CD1c-positive myeloid dendritic cell (primary cell): ENCODE measurements around the gene ANXA9.

Experiments used
- DNase-seq: peaks from one replicate; pipeline ENCODE4 v3.0.0-alpha.2; 2016; ENCODE audit errors: extremely low spot score

Gene ANXA9, protein sequence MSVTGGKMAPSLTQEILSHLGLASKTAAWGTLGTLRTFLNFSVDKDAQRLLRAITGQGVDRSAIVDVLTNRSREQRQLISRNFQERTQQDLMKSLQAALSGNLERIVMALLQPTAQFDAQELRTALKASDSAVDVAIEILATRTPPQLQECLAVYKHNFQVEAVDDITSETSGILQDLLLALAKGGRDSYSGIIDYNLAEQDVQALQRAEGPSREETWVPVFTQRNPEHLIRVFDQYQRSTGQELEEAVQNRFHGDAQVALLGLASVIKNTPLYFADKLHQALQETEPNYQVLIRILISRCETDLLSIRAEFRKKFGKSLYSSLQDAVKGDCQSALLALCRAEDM

DNA sequence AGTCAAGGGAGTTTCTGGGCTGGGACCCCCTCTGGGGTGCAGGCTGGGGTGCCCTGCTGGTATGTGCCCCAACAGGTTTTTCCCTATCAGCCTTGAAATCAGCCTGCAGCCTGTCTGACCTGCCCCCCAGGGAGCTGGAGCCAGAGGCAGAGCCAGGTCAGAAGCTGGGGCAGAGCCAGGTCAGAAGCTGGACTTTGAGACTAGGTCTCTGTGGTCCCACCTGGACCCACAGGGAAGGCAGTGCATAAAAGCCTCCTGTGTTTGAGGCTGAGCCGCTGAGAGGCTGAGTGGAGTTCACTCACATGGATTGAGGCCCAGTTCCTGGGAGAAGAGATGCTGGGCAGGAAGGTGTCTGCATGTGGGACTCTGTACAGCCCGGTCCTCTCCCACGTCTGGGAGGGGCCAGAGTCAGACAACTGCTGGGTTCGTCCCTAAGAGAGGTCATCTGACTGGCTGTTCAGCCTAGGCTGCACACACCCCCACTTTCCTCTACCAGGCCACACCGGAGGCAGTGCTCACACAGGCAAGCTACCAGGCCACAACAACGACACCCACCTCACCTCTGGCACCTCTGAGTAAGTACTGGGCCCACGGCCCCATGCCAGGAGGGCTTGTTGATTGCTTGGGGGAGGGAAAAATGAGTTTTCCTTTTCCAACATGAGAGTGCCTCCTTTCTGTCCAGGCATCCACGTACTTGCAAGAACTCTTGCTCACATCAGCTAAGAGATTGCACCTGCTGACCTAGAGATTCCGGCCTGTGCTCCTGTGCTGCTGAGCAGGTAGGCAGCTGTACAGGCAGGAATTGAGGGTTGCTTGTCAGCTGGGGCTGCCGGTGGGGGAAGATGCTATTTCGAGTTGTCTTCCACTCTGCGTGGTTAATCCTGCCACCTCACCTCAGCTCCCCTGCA is at the start of gene ANXA9:
Gene ANXA9, plus strand, starts transcription at position 488 of the 908 bp plus-strand sequence. CDS start 814 bp downstream, outside the sequence.
- no peak for DNase-seq

DNA sequence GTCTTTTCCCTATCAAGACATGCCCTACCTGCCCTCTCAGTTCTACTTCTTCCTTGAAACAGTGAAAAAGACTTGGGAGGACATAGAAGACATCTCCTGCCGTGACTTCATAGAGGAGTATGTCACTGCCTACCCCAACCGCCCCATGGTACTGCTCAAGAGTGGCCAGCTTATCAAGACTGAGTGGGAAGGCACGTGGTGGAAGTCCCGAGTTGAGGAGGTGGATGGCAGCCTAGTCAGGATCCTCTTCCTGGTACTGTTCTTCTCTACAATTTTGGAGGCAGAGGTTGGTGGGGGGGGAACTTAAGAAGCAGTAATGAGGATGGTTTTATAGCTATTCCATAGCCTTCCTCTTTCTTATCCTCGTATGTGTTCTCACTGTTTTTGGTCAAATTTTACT is 37.2 kb upstream of the ANXA9 start:
- DNase-seq = no peak

DNA sequence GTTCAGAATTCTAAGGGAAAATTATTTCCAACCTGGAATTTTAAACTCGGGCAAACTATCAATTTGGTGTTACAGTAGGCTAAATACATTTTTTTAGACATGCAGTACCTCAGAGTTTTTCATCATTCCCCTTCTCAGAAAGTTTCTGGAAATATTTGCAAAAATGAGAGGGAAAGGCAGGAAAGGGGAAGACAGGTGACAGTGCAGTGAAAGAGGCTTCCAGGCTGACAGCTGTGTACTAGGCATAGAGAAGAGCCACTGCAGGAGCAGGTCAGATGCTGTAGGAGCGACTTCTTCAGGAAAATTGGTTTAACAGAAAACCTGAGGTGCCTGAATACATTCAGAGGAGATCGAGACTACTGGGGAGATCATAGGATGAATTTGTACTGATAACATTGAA is 27.4 kb upstream of the ANXA9 start:
- no peak for DNase-seq

DNA sequence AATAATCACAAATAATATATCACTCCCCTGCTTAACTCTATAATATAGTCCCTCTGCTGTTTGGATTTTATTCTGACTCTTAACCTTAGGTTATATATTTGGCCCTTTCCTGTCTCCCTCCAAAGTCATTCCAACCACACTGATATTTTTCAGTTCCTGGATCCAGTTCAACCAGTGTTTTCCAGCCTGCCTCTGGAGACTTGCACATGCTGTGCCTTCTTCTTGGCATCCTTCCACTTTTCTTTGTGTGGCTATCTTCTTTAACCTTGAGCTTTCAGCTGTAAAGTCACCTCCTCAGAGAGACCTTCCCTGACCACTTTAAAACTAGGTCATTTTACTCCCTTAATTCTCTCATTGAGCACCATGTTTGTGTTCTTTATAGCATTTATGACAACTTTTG is 26.8 kb upstream of the ANXA9 start:
- DNase-seq = no peak

DNA sequence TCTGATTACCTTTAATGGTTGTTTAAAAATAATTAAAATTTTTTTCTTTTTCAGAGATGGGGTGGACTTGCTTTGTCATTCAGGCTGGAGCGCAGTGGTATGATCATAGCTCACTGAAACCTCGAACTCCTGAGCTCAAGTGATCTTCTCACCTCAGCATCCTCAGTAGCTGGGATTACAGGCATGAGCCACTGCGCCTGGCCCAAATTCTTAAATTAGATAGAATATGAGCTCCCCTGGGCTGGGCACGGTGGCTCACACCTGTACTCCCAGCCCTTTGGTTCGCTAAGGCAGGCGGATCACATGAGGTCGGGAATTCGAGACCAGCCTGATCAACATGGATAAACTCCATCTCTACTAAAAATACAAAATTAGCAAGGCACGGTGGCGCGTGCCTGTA is 24.4 kb upstream of the ANXA9 start:
- no peak for DNase-seq

DNA sequence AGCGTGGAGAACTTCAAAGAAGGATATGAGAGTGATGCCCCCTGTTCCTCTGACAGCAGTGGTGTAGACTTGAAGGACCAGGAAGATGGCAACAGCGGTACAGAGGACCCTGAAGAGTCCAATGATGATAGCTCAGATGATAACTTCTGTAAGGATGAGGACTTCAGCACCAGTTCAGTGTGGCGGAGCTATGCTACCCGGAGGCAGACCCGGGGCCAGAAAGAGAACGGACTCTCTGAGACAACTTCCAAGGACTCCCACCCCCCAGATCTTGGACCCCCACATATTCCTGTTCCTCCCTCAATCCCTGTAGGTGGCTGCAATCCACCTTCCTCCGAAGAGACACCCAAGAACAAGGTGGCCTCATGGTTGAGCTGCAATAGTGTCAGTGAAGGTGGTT is 21.4 kb upstream of the ANXA9 start:
- no peak for DNase-seq

DNA sequence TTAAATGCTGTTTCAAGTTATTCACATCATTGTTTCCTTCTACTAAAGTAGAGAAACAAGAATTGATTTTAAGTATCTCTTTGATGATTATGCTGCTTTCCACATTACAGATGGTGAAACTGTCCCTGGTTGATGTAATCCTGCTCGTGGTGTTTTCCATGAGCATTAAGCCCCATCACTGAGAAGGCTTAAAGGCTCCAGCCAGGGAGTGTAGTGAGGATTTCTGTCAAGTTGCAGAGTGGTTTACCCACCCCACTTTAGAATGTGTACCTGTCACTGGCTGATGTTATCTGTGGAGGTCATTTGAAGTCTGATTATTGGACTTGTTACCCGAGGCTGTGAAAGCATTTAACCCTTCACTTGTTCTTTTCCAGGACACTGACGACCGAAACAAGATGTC is 20.3 kb upstream of the ANXA9 start:
- DNase-seq = no peak

DNA sequence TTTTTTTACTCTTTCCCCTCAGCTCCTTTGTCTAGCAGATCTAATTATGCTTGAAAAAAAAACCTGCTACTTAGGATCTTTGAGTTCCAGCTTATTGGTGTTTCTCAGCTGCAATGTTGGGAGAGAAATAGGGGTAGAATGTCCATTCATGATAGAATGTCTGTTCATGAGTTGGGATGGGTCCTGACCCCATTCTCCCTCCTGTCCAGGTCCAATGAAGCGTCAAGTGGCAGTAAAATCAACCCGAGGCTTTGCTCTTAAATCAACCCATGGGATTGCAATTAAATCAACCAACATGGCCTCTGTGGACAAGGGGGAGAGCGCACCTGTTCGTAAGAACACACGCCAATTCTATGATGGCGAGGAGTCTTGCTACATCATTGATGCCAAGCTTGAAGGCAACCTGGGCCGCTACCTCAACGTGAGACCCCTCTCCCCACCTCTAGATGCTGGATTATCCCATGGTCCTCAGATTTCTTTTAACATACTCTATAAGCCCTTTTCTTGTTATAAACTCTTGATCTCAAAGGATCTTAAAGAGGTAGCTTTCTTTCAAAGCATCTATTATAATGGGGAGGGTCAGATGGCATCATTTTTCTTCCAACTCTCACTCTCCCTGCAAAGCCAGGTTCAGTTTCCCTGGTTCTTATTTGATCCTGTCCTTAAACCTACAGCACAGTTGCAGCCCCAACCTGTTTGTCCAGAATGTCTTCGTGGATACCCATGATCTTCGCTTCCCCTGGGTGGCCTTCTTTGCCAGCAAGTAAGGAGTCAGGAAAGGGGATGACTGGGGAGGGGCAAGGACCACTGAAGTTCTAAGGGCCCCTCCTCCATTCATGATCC is 18.6 kb upstream of the ANXA9 start:
- DNase-seq = no peak

DNA sequence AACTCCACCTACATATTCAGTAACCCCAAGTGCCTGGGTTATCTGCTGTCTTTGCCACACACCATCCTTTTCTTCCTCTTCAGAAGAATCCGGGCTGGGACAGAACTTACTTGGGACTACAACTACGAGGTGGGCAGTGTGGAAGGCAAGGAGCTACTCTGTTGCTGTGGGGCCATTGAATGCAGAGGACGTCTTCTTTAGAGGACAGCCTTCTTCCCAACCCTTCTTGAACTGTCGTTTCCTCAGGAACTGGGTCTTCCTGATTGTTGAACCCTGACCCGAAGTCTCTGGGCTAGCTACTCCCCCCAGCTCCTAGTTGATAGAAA is 18.0 kb upstream of the ANXA9 start:
- no peak for DNase-seq

DNA sequence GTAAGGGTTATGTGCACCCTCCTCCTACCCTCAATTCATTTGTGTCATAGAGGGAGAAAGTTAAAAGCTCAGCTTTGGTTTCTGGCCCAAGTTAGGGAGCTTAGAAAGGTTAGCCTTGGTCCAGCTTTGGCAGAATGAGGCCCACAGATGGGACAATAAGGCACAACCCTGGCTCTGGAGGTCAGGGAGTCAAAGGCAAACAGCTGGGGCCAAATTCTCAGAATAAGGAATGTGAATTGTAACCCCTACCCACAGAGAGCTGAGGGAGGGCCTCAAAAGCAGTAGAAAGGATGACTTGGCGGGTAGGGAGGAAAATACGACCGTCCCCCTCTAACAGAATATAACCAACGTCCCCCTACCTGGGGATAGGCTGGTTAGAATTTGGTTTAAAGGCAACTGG is 16.5 kb upstream of the ANXA9 start:
- DNase-seq = no peak

DNA sequence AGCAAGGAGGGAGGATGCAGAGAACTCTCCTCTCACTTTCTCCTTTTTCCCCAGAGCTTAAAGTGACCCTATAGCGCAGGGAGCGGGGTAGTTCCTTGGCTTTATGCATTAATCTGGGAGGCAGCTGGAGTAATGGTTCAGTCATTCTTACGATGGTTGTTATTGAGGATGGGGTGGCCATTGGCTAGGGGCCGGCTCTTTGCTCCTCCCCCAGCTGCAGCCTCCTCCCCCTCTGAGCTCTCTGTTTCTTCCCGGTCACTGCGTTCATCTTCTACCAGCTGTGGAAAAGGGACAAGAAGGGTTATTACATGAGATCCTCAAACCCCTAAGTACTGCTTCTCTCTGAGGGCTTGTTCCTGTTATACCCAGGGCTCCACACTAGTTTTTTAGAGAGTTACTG is 16.1 kb upstream of the ANXA9 start:
- no peak for DNase-seq

DNA sequence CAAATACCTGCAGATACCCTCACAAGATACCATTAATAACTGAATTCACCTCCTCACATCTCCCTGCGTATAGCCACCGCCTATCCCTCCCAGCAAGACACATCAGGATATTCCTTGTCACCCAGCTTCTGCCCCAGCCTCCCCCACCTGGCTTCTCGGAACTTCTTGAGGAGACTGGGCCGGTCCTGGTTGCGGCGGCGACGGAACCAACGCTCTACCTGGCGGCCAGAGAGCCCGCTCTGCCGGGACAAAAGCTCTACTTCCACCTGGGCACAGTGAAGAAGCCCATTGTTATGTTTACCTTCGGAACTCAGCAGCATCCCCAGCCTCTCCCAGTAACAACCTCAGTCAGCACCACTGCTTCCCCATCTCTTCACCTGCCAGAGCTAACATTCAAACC is 14.2 kb upstream of the ANXA9 start:
- DNase-seq = no peak

DNA sequence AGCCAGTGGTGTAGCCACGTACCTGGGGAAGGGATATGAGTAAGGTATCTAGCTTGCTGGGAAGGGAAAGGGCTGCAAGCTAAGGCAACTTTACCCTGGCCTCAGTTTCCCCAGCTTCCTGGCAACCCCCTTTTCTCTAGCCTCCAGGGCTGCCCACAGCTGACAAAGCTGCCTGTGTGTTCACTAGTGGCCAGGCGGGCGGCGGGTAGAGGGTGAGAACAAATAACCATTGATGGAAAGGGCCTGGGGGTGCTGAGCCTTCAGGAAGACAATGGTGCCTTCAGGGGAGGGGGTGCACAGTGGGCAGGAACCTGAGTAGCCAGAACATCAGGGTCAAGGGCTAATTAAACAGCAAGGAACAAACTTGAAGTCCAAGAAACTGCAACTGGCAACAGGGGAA is 13.6 kb upstream of the ANXA9 start:
- DNase-seq = no peak

DNA sequence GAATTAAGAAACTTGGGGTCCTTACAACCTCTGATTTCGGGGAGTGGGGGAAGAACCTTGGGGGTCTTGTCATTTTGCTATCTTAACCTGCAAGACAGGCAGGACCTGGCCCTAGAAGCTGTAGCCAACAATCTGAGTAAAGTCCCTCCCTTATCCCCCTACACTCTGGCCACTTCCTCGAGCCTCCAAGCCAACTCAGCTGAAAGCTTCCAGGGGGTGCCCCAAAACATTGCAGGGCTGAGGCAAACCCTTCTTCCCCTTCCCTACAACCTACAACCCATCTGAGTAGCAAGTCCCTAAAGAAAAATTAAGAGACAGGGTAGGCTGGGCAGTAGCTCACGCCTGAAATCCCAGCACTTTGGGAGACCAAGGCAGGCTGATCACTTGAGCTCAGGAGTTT is 12.5 kb upstream of the ANXA9 start:
- DNase-seq = no peak

DNA sequence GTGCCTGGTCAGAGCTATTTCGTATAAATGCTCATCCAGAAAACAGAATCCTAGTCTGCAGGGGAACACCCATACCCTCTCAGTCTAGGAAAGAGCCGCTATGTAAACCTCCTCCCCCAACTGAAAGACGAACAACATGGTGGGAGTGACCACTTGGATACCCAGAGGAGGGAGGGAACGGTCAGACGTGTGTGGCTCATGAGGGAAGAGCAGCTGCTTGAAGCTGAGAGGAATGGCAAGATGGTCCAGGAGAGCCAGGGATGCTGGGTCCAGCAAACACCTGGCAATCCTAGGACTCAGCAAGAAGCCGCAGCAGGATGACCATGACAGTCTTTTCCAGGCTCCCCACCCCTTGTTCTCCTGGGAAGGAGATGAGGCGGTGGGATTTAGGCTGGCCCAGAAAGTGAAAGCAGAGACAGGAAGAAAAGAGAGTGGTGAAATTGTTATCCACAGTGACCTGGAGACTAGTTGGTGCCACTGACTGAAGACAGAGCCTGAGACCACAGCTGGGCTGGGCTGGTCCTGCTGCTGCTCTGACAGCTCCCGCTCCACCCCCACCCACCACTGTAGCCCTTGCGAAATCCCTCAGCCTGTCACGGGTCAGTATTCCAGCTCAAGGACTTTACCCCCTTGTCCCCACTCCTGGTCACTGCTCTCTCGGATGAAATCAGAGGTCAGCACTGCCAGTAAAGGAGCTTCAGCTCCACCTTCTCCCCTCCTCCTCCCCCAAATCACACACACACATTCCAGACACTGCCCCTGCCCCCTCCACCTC is 11.1 kb upstream of the ANXA9 start:
- DNase-seq = peak; percentile 19

DNA sequence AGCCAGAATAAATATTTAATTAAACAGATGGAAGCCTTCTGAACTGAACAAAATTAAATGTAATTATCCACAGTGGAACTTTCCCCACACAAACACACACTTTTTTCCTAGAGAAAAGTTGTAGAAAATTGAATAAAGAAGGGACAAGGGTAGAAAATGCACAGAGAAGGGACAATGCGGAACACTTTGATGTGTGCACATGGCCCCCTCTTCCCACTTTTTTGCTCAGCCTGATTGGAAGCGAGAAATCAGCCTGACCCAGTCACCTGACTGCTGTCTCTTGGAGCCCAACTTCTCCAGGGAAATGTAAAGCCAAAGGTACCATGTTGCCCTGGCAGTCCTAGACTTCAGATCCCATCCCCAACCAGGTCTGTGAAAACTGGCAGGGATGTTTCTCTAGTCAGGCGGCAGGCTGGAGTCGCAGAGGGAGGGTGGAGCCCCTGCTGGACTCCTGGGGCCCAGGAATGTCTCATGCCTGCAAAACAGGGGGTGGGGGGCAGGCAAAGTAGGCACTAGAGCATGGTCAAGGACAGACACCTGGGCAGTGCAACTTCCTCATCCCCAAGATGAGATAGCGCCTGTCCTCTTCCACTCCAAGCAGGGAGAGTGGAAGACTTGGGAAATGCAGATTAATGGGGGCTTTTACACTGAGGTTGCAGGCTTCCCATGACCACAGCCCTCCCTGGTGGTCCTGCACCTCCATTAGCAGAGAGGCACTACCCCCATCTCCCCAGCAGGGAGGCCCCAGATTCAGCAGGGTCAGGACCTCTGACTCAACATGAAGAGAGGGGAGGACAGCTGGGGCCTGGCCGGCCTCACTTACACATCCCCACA is 10.3 kb upstream of the ANXA9 start:
- no peak for DNase-seq

DNA sequence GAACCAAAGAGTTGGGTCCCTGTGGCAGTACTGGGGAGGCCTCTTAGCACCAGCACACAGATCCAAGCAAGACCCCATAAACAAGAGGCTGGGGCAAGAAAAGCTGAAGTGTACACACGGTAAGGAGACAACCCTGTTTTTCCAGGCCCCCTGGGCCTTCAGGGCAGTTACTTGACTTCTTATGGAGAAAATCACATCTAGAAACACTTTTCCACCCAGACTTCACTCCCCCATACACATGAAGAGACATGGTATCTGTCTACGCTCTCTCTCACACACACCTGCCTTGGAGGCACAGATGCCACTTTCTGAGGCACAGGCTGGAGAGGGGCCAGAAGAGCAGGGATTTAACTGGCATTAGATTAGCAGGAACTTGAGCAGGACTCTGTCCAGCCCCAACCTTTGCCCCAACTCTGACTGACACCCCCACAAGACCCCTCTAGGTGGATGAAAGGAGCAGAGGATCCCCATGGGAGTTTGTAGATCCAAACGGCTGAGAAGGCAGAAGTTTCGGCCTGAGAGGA is 9.6 kb upstream of the ANXA9 start:
- no peak for DNase-seq

DNA sequence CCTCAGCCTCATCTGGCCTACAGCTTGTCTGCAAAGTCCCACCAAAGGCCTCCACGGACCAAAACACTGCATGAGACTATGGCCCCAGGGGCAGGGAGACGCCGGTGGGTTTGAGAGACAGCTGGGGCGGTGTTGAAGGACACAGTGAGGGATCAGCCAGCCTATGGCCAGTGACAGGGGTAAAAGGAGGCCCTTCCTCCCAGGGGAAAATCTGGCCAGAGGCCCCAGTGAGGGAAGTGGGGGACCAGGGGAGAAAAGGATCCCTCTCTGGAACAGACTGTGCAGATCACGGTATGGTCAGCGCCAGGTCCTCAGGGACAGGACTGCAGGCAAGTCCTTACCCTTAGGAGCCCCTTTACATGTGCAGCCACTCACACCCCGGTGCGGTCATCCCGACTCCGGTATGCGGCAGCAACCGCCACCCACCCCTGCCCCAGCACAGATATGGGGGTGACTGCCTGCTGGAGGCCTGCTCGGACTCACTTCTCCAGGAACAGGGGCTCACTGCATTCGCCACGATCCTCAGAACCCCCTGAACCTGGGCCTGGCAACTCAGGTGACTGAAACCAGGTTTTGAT is 8.7 kb upstream of the ANXA9 start:
- DNase-seq = no peak

DNA sequence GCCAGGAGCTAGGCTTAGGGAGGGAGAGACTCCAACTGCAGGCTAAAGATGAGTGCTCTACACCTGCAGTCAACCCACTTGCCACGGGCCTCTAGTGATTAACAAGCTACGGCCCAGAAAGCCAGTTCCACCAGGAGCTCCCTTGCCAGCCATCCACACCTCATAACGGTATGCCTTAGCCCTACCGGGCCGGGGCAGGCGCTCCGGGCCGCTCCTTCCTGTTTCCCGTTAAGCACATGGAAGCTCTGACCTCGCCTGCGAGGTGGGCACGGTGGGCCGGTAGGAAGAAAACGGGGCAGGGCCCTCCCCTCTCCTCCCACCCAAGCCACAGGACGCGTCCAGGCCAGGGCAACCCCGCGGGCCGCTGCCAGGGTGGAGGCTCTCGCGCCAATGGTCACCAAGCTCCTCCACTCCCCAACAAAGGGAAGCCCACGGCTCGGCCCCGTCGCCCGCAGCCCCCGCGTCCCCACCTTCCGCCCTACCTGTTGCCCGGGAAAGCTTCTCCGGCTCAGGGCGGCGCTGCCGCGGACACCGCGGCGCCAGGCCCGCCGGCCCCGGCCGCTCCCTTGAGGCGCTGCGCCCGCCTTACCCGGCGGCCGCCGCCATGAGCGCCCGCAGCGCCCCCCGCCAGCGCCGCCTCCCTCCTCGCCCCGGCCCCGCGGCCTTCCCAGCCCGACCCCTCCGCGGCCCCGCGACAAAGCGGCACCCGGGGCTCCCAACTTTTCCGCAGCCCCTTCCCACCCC is 8.1 kb upstream of the ANXA9 start:
- peak; percentile 59 for DNase-seq
